Fibroblast of the conjunctiva (primary cell): ENCODE measurements around the gene SLC7A4.
"Not testable (repeated sequence)": the region's sequence is repeated elsewhere in the genome, so short reads cannot be mapped to it uniquely, and the experiment has no call there.

Experiments
- DNase-seq: peaks from one replicate; pipeline ENCODE4 v3.0.0-alpha.2; 2010; ENCODE audit warnings: low read depth

Gene SLC7A4

DNA sequence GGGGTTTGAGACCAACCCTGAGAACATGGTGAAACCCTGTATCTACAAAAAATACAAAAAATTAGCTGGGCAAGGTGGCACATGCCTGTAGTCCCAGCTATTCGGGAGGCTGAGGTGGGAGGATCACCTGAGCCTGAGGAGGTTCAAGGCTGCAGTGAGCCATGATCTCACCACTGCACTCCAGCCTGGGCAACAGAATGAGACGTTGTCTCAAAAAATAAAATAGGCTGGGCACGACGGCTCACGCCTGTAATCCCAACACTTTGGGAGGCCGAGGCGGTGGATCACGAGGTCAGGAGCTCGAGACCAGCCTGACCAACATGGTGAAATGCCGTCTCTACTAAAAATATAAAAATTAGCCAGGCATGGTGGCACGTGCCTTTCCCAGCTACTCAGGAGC, 32.1 kb upstream of the SLC7A4 start:
- not testable (repeated sequence) for DNase-seq

DNA sequence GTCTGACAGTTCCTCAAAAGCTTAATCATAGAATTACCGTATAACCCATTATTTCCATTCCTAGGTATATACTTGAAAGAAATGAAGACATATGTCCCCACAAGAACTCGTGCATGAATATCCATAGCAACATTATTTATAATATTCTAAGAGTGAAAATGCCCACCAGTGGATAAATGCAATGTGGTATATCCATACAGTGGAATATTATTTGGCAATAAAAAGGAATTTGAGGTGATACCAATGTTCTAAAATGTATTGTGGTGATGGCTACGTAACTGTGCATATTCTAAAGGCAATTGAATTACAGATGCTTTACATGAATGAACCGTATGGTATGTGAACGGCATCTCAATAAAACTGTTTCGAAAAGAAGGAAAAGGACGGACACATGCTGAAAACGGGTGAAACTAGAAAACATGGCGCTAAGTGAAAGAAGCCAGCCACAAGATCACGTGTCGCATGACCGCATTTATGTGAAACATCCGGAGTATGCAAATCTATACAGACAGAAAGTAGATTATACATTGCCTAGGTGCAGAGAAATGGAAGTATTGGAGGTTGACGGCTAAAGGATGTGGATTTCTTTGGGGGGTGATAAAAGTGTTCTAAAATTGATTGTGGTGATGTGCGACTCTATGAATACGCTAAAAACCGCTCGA, 29.4 kb upstream of the SLC7A4 start:
- not testable (repeated sequence) for DNase-seq

DNA sequence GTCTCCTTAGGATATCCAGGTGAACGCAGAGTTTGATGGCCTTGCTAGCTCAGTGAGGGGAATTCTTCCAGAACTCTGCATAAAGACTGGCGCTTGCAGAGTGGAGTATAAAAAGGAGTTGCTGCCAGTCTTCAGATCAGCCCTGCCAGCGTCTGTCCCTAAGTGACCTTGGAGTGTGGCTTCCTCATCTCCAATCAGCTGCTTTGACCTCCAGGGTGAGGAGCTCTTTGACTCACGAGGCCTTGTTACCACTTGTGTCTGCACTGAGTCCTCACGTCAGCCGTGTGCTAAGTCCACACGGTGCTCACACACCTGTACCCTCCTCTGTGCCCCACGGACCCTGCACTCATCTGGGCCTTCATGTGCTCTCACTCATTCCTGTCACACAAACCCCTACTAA, 28.0 kb upstream of the SLC7A4 start:
- not testable (repeated sequence) for DNase-seq

DNA sequence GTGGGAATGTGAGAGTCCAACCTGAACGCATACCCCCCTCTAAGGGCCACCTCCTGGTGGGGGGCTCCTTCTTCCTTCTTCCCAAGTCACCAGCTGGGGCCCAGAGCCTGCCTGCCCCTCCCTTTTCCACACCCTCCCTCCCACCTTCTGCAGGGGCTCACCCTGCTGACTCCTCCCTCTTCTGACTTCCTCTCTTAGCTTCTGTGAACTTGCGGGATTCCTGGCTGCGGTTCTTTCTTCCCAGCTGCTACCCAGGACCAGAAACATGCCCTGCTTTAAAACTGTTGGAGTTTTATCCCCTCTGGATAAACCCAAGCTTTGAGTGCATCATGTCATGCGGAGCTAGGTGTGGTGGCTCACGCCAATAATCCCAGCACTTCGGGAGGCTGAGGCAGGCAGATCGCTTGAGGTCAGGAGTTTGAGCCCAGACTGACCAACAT, 23.5 kb upstream of the SLC7A4 start:
- no peak for DNase-seq

DNA sequence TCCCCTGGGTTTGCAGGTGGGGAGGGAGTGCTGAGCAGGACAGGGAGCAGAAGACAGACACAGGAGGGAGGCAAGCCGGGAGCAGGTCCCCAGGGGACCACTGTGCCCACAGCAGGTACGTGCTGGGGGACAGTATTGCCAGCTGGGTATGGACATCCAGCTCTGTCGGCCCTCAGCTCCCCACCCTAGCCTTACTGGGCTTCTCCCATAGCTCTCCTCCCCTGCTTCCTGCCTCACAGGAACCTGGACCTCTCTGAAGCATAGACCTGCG, 23.1 kb upstream of the SLC7A4 start:
- no peak for DNase-seq

DNA sequence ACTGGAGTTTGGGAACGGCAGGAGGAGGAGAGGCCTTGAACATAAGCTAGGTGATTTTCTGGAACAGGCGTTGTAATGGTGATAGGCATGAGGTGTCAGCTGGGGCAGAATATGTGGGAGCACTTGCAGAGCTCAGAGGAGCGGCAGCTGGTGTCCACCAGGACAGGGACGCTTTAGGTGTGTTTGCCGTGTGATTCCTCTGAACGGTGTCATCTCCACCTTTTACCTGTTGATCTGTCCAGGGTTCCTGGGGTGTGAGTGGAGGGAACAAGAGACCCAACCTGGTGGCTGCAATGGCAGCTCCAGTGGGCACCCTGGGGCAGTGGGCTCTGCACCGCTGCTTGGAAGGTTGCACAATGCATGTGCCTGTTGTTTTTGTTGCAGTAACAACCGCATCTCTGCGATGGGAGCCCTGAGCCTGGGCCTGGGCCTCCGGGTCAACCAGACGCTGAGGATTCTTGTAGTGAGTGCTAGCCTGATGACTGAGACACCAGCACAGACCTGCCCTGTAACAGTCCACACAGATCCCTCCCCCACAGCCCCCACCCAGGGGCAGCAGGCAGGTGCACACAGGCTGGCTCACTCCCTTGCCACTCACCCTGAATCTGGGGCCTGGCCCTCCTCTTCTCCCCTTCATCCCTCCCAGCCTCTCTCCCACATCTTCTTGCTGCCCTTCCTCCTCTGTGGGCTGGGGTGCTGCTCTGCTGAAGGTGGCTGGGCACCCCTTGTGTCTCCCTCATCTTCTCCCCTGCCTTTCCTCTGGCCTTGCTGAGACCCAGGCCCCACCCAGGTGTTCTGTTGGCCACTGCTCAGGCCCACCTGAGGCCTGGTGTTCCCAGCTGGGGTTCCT, 22.6 kb upstream of the SLC7A4 start:
- DNase-seq, result no peak

DNA sequence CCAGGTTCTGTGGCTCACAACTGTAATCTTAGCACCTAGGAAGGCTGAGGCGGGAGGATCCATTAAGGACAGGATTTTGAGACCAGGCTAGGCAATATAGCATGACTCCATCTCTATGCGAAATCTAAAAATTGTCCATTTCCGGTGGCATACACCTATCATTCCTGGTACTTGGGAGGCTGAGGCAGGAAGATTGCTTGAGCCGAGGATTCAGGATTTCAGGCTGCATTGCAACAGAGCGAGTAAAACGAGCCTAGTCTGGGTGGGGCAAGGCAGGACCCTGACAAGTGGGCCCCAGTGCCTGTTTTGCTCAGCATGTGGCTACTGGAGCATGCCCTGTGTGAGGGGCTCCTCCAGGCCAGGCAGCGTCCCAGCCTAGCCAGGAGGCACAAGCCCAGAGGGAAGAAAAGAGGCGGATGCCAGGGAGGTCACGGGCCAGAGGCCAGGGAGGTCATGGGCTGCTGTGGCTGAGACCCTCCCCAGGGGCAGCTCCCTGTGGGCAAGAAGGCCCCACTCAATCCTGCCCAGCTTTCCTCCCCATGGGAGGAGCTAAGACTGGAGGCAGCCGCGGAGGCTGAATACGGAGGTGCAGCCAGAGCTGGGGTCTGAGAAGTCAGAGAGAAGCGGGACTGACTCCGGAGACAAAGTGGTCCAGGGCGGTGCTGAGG, 21.8 kb upstream of the SLC7A4 start:
- no peak for DNase-seq

DNA sequence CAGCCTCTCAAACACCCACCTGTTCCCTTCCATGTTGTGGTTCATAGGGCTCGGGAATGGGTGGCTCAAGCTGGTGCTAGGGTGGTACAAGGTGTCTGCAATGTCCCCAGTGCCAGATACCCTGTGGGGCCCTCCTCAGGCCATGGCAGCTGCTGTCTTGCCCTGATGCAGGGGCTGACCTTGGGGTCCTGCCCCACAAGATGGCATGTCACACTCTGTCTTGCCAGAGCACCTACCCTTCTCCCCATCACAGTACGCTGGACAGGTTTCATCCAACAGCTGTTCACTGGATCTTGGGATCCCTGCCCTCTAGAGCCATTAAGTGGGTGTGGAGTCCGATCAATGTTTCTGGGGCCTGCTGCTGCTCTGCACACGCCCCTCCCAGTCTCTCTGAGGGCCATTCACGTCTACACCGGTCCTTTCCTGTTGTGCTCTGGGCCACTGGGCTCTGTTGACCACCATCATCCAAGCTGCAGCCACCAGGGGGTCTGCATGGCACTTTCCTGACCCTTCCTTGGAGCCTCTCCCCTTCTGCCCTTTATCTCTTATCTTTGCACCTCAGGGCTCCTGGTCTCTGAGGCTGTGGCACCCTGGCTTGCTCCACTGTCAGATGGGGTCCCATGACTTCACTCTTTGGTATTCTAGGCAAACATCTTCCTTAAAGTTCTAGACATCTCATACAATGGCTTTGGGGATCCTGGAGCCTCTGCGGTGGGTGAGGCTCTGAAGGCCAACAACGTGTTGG, 20.5 kb upstream of the SLC7A4 start:
- no peak for DNase-seq

DNA sequence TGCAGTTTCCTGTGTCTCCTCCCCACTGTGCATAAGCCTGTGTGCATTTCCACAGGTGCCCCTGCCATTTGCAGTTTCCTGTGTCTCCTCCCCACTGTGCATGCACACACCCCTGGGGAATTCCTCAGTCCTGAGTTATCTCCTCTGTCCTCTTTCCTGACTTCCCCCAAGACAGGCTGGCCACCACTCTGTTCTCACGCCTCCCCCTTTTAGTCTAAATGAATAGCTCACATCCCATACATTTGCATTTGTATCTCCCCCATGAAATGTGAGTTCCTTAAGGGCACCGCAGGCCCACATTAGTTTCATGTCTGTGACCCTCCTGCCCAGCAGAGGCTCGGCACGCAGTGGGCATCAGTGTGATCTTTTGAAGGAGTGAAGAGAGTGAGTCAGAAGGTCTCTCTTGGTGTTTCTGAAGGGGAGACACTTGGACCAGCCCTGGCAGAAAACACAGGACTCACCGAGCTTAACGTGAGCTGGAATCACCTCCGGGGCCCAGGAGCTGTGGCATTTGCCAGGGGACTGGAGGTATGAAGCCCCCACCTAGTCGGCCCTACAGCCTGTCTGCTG, 19.6 kb upstream of the SLC7A4 start:
- DNase-seq, result no peak

DNA sequence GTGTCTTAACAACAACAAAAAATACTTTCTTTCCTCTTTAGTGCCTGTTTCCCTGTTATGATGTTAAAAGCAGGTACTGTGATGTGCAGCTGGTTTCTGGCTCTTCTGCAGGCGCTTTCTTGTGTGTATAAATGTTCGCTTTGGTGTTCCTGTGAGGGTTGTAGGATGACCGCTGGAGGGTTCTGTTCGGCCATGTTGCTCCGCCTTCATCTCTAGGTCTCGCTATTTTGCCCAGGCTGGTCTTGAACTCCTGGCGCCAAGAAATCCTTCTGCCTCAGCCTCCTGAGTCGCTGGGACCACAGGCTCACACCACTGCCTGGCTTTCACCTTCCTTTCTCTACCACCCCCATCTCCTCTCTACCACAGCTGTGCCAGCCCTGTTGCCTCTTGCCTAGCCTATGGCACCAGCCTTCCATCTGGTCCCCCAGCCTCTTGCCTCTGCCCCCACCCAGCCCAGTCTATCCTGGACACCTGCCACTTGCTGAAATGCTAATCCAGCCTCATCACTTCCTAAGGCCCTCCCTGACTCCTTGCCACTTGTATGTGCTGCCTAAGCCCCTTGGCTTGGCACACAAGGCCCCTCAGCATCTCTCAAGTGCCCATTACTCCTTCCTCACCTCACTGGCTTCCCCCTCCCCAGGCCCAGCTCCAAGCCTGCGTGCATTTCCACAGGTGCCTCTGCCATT, 18.9 kb upstream of the SLC7A4 start:
- no peak for DNase-seq

DNA sequence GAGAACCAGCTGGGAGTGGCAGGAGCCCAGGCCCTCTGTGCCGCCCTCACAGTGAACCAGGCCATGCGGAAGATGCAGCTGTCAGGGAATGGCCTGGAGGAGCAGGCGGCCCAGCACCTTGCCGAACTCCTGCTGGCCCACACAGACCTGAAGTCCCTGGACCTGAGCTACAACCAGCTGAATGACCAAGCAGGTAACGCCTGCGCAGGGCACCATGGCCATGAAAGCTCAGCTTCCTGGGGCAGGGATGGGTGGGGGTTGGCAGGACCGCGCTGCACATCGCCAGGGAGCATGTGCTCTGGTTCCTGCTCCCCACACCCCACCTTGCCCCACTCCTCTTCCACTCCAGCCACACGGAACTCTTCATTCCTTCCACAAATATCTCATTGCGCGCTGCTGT, 16.6 kb upstream of the SLC7A4 start:
- DNase-seq, result not testable (repeated sequence)

DNA sequence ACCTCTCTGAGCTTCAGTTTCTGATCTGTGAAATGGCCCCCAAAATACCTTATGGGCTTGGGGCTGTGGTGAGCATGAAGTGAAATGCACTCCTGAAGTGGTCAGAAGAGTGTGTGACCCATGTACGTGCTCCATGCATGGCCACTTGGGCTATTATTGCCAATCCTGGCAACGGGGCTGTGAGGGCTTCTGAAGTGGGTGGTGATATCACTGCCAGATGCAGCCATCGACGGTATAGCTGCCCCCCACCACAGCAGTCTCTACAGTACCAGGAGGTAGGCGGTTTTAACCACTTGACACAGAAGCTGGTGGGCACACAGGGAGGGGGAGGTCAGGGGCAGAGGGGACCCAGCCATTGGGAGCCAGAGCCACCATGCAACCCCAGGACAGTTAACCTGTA, 16.1 kb upstream of the SLC7A4 start:
- DNase-seq, result not testable (repeated sequence)

DNA sequence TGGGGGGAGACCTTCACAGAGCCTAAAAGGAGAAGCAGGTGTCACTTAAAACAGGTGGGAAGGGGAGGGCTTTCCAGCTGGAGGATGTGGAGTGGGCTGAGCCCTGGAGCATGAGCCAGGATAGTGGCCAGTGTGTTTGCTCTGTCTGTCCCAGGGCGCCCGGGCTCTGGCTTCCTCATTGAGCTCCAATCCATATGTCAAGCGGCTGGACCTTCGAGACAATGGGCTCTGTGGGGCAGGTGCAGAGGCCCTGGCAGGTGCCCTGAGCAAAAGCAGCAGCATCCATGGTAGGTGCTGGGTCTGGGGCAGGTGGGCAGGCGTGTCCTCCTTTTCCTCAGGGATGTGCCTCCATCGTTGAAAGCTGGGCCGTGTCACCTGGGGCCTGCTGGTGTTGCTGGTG, 15.4 kb upstream of the SLC7A4 start:
- DNase-seq, result no peak

DNA sequence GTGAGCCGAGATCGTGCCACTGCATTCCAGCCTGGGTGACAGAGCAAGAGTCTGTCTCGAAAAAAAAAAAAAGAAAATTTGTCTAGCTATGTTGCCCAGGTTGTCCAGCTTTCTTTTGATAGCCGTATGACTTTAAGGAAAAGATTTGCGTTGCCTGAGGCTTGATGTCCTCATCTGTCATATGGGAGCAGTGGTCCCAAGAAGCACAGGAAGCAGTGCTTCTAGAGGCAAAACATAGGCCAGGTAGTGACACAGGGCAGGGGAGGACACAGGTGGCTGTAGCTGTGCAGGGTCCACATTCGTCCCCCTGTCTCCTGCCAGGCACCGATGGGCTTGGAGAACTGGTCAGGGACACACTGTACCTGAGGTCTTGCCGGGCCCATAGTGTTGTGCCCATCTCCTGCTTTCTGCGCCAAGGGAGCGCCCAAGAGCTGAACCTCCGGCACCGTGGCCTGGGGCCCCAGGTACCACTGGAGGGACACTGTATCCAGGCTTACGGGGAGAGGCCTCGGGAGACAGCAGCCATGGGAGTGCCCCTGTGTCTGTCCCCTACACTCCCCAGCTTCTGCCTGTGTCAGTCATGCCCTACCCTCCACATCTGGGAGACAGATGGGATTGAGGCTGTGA, 14.8 kb upstream of the SLC7A4 start:
- DNase-seq, result no peak

DNA sequence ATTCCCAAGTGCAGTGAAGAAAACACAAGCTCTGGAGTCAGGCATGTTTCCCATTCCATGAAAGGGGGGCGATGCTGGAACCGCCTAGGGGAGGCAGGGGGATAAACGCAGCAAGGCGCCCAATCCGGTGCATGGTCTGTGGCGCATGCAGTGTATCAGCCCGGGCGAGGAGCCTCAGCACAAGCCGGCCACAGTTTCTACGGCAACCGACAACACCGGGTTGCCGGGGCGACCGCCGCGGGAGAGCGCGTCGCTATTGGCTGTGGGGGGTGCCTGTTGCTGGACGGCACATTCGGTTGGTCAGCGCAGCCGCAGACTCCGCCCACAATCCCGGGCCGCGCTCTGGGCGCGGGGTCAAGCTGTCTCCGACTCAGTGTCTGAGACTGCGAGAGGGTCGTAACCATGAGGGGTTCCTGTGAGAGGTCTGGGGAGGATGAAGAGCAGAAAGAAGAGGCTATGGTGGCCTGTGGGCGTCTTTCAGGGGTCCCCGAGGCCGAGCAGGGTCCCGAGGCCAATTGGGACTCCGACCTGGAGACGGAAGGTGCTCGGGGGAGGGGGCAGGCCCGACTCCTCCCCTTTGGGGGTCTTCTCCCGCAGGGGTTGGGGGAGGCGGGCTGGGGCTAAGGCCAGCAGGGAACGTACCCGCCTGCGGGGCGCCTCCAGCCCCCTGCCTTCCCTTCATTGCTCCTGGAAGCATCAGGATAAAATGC, 13.4 kb upstream of the SLC7A4 start, which contains the start of gene LRRC74B:
Gene LRRC74B (plus strand): TSS at position 362 of the 710 bp plus-strand sequence. CDS start 41 bp downstream, at position 403.
- DNase-seq, result peak; percentile 87

DNA sequence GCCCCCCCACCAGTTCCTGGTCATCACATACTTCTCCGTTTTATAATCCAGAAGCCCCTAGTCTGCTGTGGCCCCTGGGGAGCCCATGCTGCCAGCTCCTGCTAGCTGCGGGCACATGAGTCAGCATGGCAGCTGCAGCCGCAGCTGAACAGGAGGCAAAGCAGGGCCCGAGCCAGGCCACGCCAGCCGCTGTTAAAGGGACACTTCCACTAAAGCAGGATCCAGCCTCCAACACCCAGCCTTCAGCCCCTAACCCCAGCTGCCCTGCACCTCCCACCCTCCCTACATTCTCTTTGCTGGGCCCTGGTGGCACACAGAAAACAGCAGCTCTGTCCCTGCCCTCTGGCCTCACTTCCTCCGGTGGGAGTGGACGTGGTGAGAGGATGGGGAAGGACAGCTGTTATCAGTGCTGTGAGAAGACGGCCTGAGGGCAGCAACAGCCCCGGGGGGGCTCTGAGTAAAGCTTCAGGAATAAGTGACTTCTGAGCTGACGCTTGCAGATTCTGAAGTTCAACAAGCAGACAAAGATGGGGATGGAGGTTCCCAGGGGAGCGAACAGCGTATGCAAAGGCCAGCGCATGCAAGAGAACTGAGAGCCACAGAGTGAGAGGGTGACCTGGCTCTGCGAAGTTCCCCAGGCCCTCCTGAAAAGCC, 12.7 kb upstream of the SLC7A4 start:
- peak; percentile 46 for DNase-seq

DNA sequence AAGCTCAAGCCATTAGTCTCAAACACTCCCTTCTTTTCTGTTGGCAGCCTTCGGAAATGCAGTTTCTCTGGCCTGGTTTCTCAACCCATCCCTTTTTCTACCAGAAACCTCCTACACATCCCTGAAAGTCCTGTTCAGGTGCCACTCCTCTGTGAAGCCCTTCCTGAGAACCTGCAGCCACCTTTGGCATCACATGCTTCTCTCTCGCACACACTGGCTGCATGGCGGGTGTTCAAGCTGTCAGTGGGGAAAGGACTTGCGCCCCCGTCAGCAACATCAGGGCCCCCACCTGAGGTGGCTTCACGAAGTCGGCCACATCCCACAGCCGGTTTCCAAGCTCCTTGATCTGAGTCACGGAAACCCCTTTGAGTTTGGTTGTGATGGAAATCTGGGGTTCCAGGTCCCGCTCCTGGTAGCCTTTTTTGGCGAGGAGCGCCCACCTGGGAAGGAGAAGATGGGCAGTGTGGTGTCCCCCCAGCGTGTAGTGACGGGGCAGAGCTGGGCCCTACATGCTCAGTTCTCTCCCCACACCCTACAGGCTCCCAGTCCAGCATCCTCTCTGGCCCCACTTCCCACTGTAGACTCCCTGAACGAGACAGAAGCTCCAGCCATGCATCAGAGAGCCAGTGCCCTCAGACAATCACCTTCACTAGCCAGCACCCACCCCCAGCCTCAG, 11.6 kb upstream of the SLC7A4 start:
- no peak for DNase-seq

DNA sequence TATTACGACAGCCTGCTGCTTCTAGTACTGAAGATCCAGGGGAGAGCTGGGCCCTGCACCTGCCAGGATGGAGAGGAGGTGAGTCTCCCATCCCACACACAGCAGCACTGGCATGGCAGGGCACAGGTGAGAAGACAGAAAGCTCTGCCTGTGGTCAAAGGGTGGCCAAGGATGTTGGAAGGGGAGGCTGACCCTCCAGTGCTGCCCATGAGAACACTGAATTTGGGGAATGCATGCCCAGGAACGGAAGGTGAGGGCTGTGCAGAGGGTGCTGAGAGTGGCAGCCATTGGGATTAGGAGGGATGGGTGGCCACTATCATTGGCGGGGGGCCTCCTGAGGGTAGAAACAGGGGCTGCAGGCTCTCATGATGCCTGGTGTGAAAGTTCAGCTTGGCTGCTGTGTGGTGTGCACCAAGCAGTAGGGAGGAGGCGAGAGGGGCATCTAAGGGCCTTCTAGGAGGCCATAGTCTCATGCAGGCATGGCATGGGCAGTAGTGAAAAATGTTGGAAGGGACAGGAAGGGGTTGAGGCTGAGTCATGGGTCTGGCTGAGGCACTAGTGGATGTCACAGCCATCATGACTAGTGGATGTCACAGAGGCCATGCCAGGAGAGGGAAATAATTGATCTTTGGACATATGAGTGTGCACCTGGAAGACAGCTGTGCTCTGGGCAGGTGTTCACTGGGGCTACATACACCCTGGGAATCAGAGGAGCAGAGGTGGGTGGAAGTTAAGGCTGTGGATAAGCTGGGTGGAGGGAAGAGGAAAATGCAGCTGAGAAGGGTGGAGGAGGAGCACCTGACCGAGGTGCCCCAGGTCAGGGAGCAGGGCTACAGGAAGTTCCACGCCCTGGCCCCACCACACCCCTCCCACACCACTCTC, 10.9 kb upstream of the SLC7A4 start:
- DNase-seq, result no peak
